HG03025 (cell line): Measurements from ENCODE around the gene FANCC.
"Not testable (repeated sequence)": the region's sequence is repeated elsewhere in the genome, so short reads cannot be mapped to it uniquely, and the experiment has no call there.

Source experiments
- ATAC-seq: cut with Tn5 transposase; IDR thresholded peaks from one replicate; pipeline ENCODE4 v1.9.1; 2021; ENCODE audit warnings: mild to moderate bottlenecking, moderate library complexity; ENCODE audit not compliant: unreplicated experiment, low FRiP score

The FANCC gene

DNA sequence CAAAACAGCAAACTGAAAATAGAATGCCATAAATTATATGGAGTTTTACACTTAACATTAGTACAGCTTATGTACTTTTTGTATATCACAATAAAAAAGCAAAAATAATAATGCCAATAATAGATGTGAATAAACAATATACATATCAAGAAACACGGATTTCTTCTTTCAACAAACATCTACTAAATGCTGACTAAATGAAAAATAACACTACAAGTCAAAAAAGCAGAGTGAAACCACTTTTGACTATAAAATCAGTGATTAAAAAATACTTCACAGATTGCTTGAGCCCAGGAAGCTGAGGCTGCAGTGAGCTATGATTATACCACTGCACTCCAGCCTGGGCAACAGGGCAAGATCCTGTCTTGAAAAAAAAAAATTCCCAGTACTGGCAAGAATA lies 32.2 kb downstream of the FANCC start:
- no peak for ATAC-seq

DNA sequence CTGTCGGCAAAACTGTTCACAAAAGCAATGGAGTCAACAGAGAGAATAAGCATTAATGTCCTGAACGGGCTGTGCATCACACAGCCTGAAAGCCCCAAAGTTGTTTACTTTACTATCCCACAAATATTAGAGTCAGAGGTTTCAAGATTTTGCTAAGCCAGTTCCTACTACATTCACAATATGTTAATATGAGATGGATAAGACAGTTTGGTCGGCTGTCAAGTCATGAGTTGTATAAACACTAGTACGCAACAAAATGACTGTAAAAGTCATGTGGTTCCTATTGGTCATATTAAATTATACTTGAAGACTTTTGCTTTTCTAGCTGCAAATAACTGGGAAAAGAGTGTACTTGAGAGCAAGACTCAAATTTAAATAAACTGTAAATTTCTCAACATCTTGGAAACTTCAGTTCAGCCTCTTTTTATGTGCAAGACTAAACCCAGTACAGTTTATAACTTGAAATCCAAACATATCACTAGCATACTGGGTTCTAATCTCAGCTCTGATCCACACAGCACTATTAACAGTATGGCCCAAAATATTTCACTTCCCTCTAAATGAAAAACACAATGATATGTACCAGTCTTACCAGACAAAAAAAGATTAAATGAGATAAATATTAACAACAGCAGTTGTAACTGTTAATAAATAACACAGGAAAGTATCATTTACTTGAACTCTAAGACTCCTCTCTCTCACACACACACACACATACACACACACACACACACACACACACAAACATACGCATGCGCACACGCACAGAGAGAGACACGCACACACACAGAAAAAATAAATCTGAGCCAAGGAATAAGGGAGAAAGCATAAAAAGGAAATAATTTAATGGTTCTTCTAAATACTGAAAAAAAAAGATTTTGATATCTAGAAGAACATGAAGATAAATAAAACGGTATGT lies 33.1 kb downstream of the FANCC start:
- no peak for ATAC-seq

DNA sequence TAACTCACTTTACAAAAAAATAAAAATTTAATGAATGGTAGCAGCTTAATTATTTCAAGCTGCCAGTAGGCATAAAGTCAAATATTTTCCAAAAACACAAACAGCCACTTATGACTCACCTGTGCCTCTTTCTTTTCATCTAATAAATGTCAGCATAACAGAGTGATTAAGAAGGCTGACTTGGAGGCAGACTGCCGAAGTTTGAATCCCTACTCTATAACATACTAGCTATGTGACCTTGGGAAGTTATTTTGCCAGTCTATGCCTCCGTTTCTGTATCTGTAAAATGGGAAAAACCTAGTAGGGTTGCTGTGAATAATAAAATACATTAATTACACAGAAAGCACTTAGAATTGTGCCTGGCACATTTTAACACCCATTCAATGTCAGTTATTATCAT lies 33.8 kb downstream of the FANCC start:
- ATAC-seq, result no peak

DNA sequence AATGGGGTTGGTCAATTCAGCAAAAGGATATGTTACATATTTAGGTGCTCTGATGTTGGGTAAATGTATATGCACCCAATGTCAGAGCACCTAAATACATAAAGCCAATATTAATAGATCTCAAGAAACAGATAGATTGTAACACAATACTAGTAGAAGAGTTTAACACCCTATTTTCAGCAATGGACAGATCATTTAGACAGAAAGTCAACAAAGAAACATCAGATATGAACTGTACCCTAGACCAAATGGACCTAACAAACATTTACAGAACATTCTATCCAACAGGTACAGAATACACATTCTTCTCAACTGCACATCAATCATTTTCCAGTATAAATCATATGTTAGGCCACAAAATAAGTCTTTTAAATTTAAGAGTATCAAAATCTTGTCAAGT lies 35.2 kb downstream of the FANCC start:
- ATAC-seq, result no peak

DNA sequence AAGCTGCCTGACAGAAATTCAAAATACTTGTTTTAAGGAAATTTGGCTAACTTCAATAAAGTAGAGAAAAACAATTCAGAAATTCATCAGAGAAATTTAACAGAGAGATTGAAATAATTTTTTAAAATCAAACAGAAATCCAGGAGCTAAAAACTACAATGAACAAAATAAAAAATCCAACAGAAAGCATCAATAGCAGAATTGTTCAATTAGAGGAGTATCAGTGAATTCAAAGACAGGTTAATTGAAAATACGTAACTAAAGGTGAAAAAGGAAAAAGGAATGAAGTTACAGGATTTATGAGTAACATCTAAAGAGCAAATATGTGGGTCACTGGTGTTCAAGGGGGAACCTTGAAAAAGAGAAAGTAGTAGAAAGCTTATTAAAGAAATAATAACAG lies 36.8 kb downstream of the FANCC start:
- ATAC-seq, result no peak

DNA sequence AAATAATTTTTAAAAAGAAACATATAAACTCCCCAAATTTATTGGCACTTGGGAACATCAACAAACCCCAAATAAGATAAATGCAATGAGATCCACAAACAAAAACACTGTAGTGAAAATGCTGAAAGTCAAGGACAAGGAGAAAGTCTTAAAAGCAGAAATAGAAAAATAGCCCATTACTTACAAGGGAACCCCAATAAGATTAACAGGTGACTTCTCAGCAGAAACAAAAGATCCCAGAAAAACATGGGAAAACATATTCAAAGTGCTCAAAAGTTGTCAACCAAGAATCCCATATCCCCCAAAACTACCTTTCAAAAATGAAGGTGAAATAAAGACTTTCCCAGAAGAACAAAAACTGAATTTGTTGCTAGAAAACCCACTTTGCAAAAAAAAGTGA lies 40.0 kb downstream of the FANCC start:
- no peak for ATAC-seq

DNA sequence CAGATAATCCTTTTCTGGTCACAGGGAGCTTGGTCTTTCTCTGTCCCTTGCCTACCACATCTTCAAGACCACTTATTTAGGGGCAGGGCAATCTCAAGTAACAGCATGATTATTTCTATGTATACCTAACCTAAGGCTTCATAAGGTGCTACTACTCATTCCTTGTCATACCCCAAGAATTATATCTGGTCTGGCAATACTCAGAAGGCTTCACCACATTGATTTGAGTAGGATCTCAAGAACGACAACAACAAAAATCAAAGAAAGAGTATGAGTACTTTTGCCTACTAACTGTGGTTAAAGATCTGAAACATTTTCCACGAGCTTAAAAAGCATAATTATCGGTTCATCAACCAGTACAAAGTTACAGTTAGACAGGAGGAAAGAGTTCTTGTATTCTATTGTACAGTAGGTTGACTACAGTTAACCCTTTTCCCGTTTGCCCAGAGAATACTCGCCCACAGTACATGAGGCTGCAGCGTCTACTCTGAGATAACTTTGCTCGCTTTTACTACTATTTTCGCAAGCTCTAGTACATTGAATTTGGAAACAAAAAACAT lies 41.0 kb downstream of the FANCC start:
- ATAC-seq, result no peak

DNA sequence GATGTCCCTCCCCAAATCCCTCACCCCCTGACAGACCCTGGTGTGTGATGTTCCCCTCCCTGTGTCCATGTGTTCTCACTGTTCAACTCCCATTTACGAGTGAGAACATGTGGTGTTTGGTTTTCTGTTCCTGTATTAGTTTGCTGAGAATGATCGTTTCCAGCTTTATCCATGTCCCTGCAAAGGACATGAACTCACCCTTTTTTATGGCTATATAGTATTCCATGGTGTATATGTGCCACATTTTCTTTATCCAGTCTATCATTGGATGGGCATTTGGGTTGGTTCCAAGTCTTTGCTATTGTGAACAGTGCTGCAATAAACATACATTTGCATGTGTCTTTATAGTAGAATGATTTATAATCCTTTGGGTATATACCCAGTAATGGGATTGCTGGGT lies 43.3 kb downstream of the FANCC start:
- not testable (repeated sequence) for ATAC-seq

DNA sequence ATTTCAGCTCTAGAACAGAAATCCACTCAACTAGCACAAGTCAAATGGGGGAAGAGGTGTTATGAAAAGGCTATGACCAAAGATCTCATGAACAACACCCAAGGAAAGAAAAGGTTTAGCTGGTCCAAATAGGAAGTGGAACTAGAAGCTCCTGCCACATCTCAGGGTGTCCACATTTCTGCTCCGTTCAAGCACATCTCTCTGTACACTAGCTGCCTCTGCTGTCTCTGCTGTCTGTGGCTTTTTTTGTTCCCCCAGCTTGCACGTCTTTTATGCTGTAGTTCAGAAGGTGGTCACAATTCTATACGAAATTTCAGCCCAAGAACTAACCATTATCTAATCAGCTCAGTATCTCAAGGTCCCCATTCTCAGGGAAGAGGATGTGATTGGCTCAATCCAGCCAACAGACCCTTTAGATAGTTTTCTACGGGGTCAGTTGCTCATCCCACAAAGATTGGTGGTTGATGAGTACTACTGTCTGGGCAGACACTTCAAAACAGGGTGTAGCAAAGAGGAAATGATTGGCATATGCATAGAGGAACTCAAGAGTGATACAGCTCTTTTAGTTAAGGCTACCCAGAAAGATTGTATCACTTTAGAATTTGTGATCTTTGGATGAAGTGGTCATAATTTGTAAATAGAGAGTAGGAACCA lies 44.0 kb downstream of the FANCC start:
- ATAC-seq, result no peak

DNA sequence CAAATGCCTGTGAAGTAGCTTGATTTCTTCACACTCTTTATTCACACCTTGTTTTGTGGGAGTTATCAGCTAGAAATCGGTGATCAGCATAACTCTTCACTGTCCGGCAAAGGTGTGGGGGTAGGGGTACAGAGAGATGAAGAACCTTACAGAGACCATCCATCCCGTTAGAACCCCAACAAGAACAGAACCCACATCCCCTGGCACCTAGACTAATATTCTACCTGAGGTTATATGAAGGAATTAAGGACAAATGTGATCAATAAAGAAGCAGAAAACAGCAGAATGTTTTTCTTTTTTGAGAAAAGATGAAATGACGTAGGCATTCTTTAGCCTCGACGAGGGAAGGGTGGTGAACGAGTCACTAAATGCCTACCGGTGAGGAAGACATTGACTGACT lies 44.7 kb downstream of the FANCC start:
- ATAC-seq, result no peak

DNA sequence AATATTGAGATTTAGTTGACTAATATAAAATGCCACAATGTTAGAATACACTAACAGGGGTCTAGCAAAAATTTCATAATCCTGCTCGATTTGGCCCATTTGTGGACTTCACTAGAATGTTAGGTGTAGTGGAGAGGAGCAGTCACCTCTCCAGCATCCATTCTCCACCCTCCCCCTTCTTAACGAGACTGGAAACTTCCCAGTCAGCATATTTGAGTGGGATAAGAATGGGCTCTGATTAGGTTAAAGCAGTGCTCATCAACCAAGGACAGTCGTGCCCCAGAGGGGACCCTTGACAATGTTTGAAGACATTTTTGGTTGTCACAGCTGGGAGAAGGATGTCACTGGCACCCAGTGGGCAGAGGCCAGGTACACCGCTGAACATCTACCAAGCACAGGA lies 46.7 kb downstream of the FANCC start:
- no peak for ATAC-seq

DNA sequence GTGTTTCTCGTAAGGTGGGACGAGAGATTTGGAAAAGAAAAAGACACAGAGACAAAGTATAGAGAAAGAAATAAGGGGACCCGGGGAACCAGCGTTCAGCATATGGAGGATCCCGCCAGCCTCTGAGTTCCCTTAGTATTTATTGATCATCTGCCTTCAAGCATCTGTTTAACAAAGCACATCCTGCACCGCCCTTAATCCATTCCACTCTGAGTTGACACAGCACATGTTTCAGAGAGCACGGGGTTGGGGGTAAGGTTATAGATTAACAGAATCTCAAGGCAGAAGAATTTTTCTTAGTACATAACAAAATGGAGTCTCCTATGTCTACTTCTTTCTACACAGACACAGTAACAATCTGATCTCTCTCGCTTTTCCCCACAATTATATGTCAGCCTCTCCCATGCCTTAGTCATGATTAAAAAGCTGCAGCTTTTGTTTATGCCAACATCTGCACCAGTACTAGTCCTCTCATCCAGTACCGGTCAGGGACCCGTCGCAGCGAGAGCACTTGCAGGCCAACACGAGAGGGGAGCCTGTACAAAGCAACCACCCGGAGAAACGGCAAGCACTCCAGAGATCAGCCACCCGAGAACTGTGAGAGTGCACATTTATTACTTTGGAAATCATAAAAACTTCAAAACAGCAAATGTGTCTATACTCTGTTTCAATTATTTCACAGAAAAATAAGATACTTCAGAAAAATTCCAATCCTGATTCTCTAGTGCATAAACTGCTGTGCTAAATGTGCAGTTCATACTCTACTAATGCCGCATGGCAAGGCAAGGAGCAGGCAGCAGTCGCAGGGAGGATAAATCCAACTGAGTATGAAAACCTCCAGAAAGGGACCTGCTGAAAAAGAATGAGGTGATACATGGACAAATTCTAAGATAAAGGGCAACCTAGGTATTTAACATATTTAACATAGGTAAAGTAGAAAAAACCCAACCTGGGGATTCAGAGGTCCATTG lies 47.4 kb downstream of the FANCC start:
- ATAC-seq, result not testable (repeated sequence)

DNA sequence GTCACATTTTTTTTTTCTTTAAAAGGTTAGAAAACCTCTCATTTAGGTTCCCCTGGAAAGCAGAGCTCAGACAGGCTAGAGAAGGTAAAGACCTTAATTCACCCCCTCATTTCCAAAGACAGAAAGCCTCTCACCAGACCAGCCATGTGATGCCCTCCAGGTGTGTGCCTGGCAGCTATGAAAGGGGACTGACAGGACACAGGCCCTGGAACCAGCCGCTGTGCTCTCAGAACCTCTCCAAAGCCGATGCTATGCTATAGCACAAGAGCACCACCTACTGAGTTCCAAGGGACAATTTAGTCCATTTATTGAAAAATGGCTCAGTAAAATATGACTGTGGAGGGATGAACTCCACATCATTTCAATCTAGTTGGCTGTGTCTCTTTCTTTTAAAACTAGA lies 48.8 kb downstream of the FANCC start:
- ATAC-seq, result no peak

DNA sequence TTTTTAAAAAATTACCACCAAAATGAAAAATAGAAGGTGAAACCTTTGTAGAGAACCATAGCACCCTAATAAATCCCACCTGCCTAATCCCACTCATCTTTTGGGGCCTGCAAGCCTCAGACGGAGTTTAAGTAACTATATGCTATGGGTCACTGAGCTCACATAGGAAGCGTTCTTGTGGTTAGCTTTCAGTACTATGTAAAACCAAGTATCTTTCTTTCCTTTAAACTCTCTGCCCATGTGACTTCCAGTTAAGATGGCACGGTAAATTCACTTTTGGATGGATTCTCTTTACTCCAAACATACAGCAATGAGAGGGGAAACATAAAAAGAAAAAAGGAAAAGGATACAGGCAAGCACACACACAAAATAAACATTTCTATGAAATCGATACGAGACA lies 50.9 kb downstream of the FANCC start:
- ATAC-seq, result no peak

DNA sequence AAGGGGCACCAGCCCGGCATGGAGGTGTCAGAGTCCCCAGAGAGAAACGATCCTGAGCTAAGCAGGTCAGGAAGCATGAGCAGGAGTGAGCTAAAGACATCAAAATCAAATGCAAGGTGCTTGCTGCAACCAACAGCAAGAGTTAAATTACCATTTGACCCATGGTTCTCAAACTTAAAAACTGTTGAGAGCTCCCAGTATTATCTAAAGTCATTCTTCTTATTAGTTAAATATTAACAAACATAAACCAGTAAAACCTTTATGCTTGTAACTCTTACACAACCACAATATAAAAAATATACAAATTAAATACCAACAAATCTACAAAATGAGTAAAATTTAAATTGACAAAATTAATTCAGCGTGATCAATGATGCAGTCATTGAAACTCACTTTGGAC lies 51.5 kb downstream of the FANCC start:
- ATAC-seq, result no peak

DNA sequence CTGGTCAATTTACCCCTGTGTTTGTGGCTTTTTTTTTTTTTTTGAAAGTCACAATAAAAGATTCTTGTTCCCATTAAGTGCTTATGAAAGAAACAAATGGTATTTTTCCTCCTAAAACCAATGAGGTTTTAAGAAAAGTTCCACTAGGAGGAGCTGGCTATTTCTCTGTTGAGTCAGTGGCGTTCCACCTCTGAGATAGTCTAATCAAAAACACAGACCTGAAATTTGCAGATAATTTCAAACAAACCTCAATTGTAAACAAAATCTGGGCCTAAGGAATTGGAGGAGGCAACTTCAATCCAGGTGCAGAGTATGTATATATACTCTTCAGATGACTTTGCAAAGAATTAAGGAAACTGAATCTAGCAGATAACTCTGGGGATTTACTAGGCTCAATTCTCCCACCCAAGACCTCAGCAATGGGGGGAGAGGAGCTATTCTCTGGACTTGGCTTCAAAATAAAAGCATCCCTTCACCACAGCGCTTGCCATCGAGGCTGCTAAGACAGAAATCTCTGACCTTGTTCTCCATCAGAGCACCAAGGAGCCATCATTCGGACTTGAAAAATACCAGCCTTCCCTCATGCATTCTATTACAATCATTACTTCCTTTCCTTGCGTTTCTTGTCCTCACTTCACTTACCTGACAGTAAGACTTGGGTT lies 52.4 kb downstream of the FANCC start:
- ATAC-seq, result no peak

DNA sequence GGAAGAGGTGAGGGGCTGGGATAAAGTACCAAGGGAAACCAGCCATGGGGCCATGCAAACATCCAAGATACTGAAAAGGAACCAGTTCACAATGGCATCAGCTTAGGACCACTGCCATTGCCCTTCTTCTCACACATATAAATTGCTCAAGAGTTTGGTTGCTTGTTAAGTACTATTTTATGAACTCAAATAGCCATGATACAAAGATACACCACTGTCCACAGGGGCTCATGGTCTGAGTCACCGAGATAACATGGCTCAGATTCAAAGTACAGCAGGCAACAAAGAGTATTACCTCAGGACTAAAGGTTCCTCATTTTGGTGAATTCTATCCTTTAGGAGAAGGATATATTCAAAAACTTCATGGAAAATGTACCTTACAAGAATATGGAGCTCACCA lies 55.6 kb downstream of the FANCC start:
- no peak for ATAC-seq

DNA sequence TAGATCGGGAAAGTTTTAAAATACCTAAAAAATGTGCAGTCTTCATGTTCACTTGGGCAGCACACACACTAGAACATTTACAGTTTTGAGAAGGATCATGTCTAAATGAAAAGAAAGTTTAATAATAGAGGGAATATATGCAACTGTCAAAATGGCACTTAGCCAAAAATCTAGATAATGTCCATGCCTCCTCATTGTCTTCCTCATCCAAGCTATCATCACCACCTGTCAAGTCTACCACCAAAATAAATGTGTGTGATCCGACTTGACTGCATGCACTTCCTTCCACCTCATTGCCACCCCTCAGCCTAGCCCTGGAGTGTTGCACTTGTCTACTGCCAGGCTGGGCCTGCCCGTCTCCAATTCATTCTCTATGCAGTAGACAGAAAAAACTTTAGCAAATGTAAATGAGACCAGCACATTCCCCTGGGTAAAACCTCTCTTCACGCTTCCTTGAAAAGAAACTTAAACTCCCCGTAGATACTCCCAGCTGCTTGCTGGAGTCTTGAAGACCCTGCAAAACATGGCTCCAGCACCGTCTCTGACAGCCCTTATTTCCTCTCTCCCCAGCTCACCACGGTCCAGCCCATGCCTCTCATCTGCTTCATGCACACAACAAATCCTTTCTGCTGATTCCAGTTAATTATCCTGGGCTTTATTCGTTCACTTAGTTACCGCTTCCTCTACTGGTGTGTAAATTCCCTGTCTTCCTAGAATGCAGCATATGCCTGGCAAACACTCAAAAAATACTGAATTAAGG lies 66.9 kb downstream of the FANCC start:
- no peak for ATAC-seq

DNA sequence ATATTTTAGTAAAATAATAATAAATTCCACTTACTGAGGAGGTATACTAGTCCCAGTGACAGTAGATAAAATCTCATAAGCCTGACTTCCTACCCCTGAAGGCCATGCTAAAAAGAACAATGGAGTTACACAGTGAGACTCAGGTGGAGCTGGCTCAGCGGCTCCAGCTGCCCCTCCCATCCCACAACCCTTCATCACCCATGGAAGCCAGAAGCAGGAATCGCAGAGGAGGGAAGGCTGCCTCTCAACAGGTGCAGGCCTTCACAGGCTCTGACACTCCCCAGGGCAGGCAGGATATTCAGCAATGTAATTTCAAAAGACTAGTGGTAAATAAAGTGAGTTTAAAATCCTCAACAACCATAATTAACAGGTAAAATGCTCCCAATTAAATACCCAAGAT lies 67.5 kb downstream of the FANCC start:
- ATAC-seq, result no peak
